SU-DHL-6 (cell line): ENCODE results near the gene APCS.

Experiments used
- H2AFZ ChIP-seq: fragments of 200-600 bp; sonication (generic); 2 replicates; pipeline ENCODE4 v1.6.1; 2014; ENCODE audit warnings: low read depth, mild to moderate bottlenecking, moderate library complexity, mixed read lengths, antibody characterized with exemption, low read length; ENCODE audit not compliant: severe bottlenecking
- H3F3A ChIP-seq: fragments of 200-600 bp; shearing (Covaris generic); 2 replicates; pipeline ENCODE4 v1.6.0; 2016; ENCODE audit warnings: antibody characterized with exemption, mild to moderate bottlenecking; ENCODE audit not compliant: insufficient read depth
- H3K27ac ChIP-seq: fragments of 200-600 bp; sonication (generic); 2 replicates; pipeline ENCODE4 v1.5.1; 2016; ENCODE audit warnings: low read depth, mild to moderate bottlenecking, low read length, moderate library complexity, mixed read lengths
- H3K27me3 ChIP-seq: fragments of 200-600 bp; sonication (generic), shearing (Covaris generic); 2 replicates; pipeline ENCODE4 v1.6.0; 2014; ENCODE audit warnings: mild to moderate bottlenecking, low read length
- H3K36me3 ChIP-seq: fragments of 200-600 bp; sonication (generic); 2 replicates; pipeline ENCODE4 v1.6.1; 2014; ENCODE audit warnings: mild to moderate bottlenecking, low read length, mixed read lengths
- H3K4me2 ChIP-seq: fragments of 300-600, 200-600 bp; shearing (Covaris generic), sonication (generic); 2 replicates; pipeline ENCODE4 v1.6.0; 2014; ENCODE audit warnings: low read length, low read depth, mild to moderate bottlenecking; ENCODE audit not compliant: poor library complexity, severe bottlenecking
- H3K4me3 ChIP-seq: fragments of 200-600 bp; sonication (generic); 2 replicates; pipeline ENCODE4 v1.5.1; 2014; ENCODE audit warnings: antibody characterized with exemption, low read length, mild to moderate bottlenecking, mixed read lengths; ENCODE audit not compliant: insufficient read depth, poor library complexity, severe bottlenecking
- H3K79me2 ChIP-seq: fragments of 200-600 bp; sonication (generic); 2 replicates; pipeline ENCODE4 v1.6.1; 2014; ENCODE audit warnings: mild to moderate bottlenecking, low read length, moderate library complexity; ENCODE audit not compliant: insufficient read depth
- H3K9ac ChIP-seq: fragments of 200-600 bp; sonication (generic); 2 replicates; pipeline ENCODE4 v1.7.0; 2014; ENCODE audit warnings: mild to moderate bottlenecking, low read length
- H3K9me2 ChIP-seq: fragments of 200-600 bp; sonication (generic); replicated peaks from 2 replicates; pipeline ENCODE4 v1.6.1; 2014; ENCODE audit warnings: low read length; ENCODE audit not compliant: insufficient read depth
- H3K9me3 ChIP-seq: fragments of 200-600 bp; sonication (generic); 2 replicates; pipeline ENCODE4 v1.6.1; 2014; ENCODE audit warnings: low read length, mixed read lengths; ENCODE audit not compliant: insufficient read depth
- H4K20me1 ChIP-seq: fragments of 200-600 bp; sonication (generic); 2 replicates; pipeline ENCODE4 v1.6.1; 2014; ENCODE audit warnings: low read depth, mild to moderate bottlenecking, antibody characterized with exemption, low read length, moderate library complexity, mixed read lengths
- CTCF ChIP-seq: fragments of 200-600 bp; sonication (generic); IDR thresholded peaks from one replicate; pipeline ENCODE4 v1.5.1; 2017; ENCODE audit warnings: antibody characterized with exemption, mild to moderate bottlenecking, low read length, moderate library complexity; ENCODE audit not compliant: insufficient read depth, poor library complexity, severe bottlenecking
- EZH2phosphoT487 ChIP-seq: fragments of 200-600 bp; sonication (generic), shearing (Covaris generic); conservative IDR thresholded peaks from 2 replicates; pipeline ENCODE4 v1.6.1; 2018; ENCODE audit warnings: mild to moderate bottlenecking, antibody characterized with exemption, low read length, moderate library complexity, mixed read lengths

The APCS gene

GRCh38 chr1:159581422-159581821 lies 6.2 kb upstream of the APCS start:
- H4K20me1 ChIP-seq, result no peaks in the 10 kb centered on the region
- no peaks in the 10 kb centered on the region for H3K79me2 ChIP-seq
- no peak overlapping the region for H3K4me2 ChIP-seq
- no peak overlapping the region for H3K27ac ChIP-seq
- H3K9me2 ChIP-seq, result no peaks in the 10 kb centered on the region
- H2AFZ ChIP-seq, result no peak overlapping the region
- no peaks in the 10 kb centered on the region for H3K36me3 ChIP-seq
- no peaks in the 10 kb centered on the region for H3K27me3 ChIP-seq
- H3K4me3 ChIP-seq, result no peak overlapping the region
- H3F3A ChIP-seq, result no peaks in the 10 kb centered on the region
- no peak overlapping the region for H3K9ac ChIP-seq
- TF ChIP-seq CTCF (no peak), EZH2phosphoT487 (no peak)
- no peaks in the 10 kb centered on the region for H3K9me3 ChIP-seq

- TF ChIP-seq EZH2phosphoT487 (no peak), CTCF (no peak)
- no peaks in the 10 kb centered on the region for H3K9me3 ChIP-seq
- no peaks in the 10 kb centered on the region for H3K36me3 ChIP-seq
- no peak overlapping the region for H2AFZ ChIP-seq
- no peak overlapping the region for H3K4me2 ChIP-seq
- no peak overlapping the region for H3K9ac ChIP-seq
- no peaks in the 10 kb centered on the region for H3K9me2 ChIP-seq
- H3K79me2 ChIP-seq, result no peaks in the 10 kb centered on the region
- no peaks in the 10 kb centered on the region for H3F3A ChIP-seq
- H4K20me1 ChIP-seq, result no peaks in the 10 kb centered on the region
- no peak overlapping the region for H3K4me3 ChIP-seq
- no peak overlapping the region for H3K27ac ChIP-seq
- H3K27me3 ChIP-seq, result no peaks in the 10 kb centered on the region
These were observed 3.1 kb upstream of the APCS start for GRCh38 chr1:159584536-159584935.

- Histone ChIP-seq H3F3A (no peaks in the 10 kb centered on the region), H3K27me3 (no peaks in the 10 kb centered on the region), H4K20me1 (no peaks in the 10 kb centered on the region), H3K36me3 (no peaks in the 10 kb centered on the region), H3K9ac (no peak overlapping the region), H2AFZ (no peak overlapping the region), H3K79me2 (no peaks in the 10 kb centered on the region), H3K9me2 (no peaks in the 10 kb centered on the region), H3K9me3 (no peaks in the 10 kb centered on the region), H3K27ac (no peak overlapping the region), H3K4me3 (no peak overlapping the region), H3K4me2 (no peak overlapping the region)
- TF ChIP-seq CTCF (no peak), EZH2phosphoT487 (no peak)
These were observed 4.4 kb downstream of the APCS start for GRCh38 chr1:159591981-159592380.
